Hair follicular keratinocyte (primary cell): ENCODE results near the gene ASB4. TPM values are rescaled to one million over a fixed set of nuclear protein-coding genes. Genes with fewer than 3 reads are reported as not detected.

ENCODE experiments used
- total RNA-seq: library from RNA; depleted of rRNA; stranded (reverse); fragments of >200 nt; gene quantifications from 2 replicates; pipeline ENCODE4 v1.2.3, GENCODE V29; 2015

ASB4 gene
- 0.47 TPM in 1 of 2 replicates, not detected in the other for total RNA-seq

GRCh38 chr7:95485391-95486123, at the start of gene ASB4:
TSS of gene ASB4 (plus strand) at chr7:95485943. CDS start at chr7:95485972, 29 bp downstream.

Other genes starting within 250 kb of the ASB4 start
- not detected in 2 replicates for gene PON1, start 161.4 kb upstream of the ASB4 start, total RNA-seq
- 3.2 and 4.7 TPM in 2 replicates for gene PON3, start 89.6 kb upstream of the ASB4 start, total RNA-seq
- 49.6 and 66.5 TPM in 2 replicates for gene PON2, start 50.9 kb upstream of the ASB4 start, total RNA-seq
- gene PDK4, start 110.6 kb downstream of the ASB4 start, total RNA-seq: not detected in 2 replicates